ENCODE measurements around the gene SCYGR7.
"Not testable (repeated sequence)": the region's sequence is repeated elsewhere in the genome, so short reads cannot be mapped to it uniquely, and the experiment has no call there.

GRCh38 chr2:227740705-227741104 lies 12.6 kb downstream of the SCYGR7 start:
- TF ChIP-seq CTCF (IDR thresholded peaks at IDR 0.05 in 2 of 3, conservative IDR thresholded peaks at IDR 0.05 in 1 of 3; ENCODE audit: control insufficient read depth in 2 of 3, extremely low read depth in 1 of 3, insufficient read depth in 1 of 3, low read depth in 3 of 3, low read length in 3 of 3): peak in 2 of 3 experiments; percentile 3 to 14; a peak in 1 of 6 replicates
- TF ChIP-seq DPF2 (IDR thresholded peaks at IDR 0.05); EZH2 (IDR thresholded peaks at IDR 0.05; ENCODE audit: borderline replicate concordance, control insufficient read depth, low read depth, low read length); POLR2AphosphoS5 (IDR thresholded peaks at IDR 0.05; ENCODE audit: low read length); YY1 (IDR thresholded peaks at IDR 0.05; ENCODE audit: low read depth, low read length); NFYB (IDR thresholded peaks at IDR 0.05; ENCODE audit: insufficient read depth, low read depth, low read length); USF2 (IDR thresholded peaks at IDR 0.05; ENCODE audit: borderline replicate concordance, low read depth, low read length); FOXK2 (IDR thresholded peaks at IDR 0.05); NR2C2 (IDR thresholded peaks at IDR 0.05; ENCODE audit: borderline replicate concordance, control insufficient read depth, insufficient read length, low read depth); MTA3 (IDR thresholded peaks at IDR 0.05; ENCODE audit: borderline replicate concordance, low read length); ELK1 (IDR thresholded peaks at IDR 0.05; ENCODE audit: low read depth, low read length); TAF1 (IDR thresholded peaks at IDR 0.05; ENCODE audit: borderline replicate concordance, low read depth, low read length): not testable (repeated sequence)

Data from GM12878 (cell line).